Skin of body (tissue), 2 donors: Measurements from ENCODE around the gene RNF31. TPM values are rescaled to one million over a fixed set of nuclear protein-coding genes. Genes with fewer than 3 reads are reported as not detected.
A peak's percentile ranks its signal among the peaks of the same experiment; 100 is the strongest.

Experiments used
- DNase-seq: peaks from one replicate; lab custom pipeline; 2025; lab: John Stamatoyannopoulos, UW
- total RNA-seq: library from RNA; depleted of rRNA; stranded (reverse); fragments of >200 nt; gene quantifications from one replicate; pipeline ENCODE4 v1.2.3, GENCODE V29; 2014

Gene RNF31
- total RNA-seq, 1 donor from 2014 or later = 24.2 TPM

GRCh38 chr14:24159777-24160498 is 12.6 kb downstream of the RNF31 start:
- DNase-seq = no peak

DNA sequence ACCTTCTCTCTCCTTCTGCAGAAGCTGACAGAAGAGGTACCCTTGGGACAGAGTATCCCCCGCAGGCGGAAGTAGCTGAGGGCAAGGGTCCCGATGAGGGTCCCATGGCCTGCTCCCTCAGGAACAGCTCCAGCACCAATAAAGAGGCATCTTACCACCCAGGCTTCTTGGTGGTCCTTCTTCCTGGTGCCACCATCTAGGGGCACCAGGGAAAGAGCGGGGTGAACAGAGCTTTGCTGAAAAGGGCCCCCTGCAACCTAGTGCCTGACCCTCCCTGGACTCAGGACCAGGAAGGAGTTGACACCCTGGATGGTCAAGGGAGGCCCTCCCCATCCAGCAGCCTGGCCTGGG is 13.2 kb downstream of the RNF31 start:
- no peak for DNase-seq

DNA sequence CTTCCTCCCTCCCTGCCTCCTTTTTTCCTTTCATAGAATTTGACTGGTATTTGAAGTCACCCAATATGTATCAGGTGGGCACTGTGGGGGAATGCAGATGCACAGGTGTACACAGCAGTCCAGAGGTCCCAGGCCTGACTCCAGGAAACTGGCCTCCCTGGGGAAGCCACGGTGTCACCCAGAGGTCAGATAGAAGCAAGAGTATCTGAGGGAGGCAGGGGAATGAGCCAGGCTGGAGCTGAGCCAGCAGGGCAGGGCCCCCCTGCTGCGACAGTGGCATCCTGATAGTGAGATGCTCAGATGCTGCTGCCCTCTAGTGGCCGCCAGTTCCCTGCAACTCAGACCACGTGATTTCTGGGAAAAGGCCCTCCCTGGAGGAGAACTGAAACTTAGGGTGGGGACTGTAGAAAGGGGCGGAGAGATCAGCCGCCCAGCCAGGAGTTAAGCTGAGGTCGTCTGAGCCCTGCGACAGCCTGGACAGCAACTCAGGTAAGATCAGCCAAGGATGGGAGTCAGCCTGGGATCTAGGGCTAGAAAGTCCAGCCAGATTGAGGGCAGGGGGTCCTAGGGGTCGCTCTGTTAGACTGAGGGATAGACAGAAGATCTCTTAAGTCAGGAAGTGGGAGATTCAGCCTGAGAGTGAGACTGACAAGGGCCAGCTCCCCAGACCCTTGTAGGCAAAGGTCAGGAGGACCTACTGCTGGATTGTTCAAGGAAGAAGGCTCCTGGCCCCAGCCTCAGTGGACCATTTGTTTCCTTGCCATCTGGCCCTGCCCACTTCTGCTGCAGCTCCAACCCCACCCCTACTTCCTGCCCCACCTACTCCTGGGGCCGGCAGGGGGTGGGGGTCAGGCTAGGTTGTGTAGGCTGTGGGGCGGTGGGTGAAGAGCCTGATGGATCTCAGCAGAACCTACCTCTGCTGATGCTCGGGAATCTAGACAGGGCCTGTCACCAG is 13.8 kb downstream of the RNF31 start, which contains the start of gene IRF9:
TSS of gene IRF9 (plus strand) at position 416 of the 955 bp plus-strand sequence. CDS start 880 bp downstream, outside the sequence.
- peak; percentile 98 for DNase-seq

GRCh38 chr14:24162093-24162492 is 14.8 kb downstream of the RNF31 start:
- DNase-seq = no peak

- no peak for DNase-seq
These were observed 17.3 kb downstream of the RNF31 start for GRCh38 chr14:24164518-24164991.

GRCh38 chr14:24165785-24166184 is 18.5 kb downstream of the RNF31 start:
- DNase-seq = no peak

DNA sequence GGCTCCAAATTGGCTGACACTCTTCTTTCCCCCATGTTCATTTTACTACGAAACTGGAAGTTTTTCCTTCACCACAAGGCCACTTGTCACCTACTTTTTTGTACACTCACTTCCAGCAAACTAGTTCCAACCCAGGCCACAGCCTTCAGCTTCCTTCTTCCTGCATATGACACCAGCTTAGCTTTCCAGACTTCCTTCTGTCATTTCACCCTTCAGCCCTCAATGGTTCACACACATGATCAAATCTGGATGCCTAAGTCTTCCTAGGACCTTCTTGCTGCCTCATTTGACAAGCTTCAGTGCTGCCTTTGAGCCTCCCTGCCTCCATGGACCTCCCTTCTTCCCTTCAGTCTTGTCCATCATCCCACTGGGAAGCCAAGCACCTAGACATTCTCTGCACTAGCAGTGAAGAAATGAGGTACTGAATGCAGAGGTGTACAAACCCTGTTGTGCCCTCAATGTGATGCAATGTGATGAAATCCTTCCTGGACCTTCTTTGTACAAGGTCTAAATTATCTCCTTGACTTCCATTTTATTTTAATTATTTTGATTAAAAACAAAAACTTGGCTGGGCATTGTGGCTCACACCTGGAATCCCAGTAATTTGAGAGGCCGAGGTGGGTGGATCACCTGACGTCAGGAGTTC is 20.3 kb downstream of the RNF31 start:
- no peak for DNase-seq

DNA sequence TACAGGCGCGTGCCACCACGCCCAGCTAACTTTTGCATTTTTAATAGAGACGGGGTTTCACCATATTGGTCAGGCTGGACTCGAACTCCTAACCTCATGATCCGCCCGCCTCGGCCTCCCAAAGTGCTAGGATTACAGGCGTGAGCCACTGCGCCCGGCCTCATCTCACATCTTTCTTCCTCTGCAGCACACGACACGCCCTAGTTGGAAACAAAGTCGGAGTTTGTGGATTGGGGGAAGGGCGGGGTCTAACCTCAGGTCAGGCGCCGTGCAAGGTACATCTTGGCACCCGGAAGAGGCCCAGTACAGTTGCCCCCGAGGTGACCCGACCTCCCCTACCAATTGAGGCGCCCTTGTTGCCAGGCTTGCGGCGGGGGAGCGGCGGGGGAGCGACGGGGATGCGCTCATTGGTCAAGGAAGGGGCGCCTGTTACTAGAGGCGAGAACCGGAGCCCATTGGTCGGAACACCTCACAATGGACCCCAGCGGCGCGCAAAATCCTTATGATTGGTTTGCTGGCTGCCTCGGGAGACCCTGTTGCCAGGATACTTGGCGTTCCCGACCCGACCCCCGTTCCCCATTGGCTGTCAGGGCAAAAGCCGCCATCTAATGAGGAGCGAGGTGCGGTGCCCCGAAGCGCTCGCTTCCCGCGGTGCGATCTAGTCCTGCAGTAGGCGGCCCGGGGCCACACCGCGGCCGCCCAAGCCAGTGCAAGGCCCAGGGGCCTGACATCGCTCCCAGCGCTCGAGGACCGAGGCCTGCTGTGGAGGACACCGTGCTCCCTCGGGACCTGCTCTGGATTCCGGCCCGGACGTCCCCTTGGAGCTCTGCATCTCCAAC is 24.3 kb downstream of the RNF31 start, which contains the start of gene REC8:
TSS of gene REC8 (plus strand) at position 659 of the 839 bp plus-strand sequence. CDS start 473 bp downstream, outside the sequence.
- peak; percentile 87 for DNase-seq

DNA sequence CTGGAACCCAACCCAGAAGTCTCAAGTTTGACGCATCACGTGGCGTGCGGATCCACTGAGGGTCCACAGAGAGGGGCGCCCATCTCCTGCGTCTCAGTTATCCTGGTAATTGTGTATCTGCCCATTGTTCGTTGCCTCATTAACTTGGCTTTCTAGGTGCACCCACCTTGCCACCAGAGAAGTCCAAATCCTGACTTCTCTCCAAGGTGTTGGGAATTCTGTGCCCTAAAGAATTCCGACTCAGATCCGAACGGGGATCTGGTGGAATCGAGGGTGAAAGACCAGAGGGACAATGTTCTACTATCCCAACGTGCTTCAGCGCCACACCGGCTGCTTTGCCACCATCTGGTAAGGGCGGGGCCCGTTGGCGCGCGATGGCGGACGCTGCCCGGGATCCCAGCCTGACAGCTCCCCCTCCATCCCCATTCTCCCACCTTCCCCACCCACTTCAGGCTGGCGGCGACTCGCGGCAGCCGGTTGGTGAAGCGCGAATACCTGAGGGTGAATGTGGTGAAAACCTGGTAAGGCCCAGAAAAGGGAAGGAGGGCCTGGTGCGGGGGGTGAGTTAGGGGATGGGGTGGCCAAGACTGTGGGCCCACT is 25.1 kb downstream of the RNF31 start:
- no peak for DNase-seq

GRCh38 chr14:24172871-24173281 is 25.6 kb downstream of the RNF31 start:
- DNase-seq = no peak

GRCh38 chr14:24176599-24176998 is 29.3 kb downstream of the RNF31 start:
- no peak for DNase-seq

- DNase-seq = no peak
These were observed 29.9 kb downstream of the RNF31 start for GRCh38 chr14:24177041-24177825.

DNA sequence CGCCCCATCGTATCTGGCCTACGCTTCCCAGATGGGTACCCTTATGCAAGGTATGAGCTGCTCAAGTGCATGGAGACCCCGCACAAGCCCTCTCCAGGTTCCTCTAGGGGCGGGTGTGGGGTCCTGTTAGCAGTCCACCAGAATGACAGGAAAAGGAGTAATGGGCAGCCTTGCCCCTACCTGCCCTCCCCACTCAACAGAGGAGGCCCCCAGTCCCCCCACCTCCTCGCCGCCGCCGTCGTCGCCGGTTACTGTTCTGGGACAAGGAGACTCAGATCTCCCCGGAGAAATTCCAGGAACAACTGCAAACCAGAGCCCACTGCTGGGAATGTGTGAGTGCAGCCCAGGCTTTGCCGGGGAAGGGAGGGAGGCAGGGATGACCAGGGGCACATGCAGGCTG is 30.6 kb downstream of the RNF31 start:
- DNase-seq = no peak

- no peak for DNase-seq
These were observed 31.3 kb downstream of the RNF31 start for GRCh38 chr14:24178399-24179178.

DNA sequence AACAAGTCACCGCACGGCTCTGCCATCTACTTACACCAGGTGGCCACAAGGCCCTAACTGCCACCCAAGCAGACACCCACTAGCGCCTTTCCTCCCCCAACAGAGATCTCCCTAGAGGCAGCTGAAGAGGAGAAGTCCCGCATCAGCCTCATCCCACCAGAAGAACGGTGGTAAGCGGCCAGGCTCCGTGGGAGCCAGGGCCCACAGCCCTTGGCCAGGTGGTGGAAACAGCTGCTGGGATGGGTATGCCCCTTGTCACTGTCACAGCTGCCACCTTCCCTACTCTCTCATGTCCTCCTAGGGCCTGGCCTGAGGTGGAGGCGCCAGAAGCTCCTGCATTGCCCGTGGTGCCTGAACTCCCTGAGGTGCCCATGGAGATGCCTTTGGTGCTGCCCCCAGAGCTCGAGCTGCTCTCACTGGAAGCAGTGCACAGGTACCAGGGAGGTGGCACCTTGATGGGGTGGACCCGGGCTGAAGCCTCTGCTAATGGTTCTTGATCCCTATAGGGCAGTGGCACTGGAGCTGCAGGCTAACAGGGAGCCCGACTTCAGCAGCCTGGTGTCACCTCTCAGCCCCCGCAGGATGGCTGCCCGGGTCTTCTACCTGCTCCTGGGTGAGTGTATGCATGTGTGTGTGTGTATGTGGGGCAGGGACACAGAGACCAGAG is 32.1 kb downstream of the RNF31 start:
- no peak for DNase-seq

DNA sequence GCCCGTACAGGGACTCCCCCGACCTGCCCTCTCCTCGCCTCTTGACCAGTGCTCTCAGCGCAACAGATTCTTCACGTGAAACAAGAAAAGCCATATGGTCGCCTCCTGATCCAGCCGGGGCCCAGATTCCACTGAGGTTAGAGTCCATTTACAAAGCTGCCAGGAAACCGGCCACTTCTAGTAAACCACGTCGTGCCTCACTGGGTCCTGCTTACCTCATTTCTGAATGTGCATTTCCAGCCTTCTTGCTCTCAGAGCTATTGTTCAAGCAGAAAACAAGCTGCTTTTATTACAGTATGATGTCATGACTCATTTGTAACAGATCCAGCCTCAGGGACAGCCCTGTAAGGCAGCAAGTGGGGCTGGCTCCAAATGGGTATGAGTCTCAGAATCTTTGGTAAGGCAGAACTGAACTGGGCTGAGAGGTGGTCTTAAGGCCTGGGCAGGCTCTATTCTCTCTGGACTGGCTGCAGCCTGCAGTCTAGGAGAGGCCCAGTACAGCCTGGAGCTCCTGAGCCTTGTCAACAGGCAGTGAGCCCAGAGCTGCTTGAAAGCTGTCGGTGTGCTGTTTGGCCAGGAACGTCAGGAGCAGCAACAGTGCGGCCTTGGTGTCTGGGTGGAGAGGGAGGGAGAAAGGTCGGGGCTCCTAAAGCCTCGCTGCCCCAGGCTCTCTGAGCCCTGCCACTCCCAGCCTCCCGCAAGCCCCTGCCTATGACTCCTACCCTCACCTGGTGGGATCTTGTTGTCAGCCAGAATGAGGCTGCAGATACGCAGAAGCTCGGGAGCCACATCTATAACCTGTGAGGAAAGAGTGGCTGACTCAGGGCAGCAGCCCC is 32.9 kb downstream of the RNF31 start:
- no peak for DNase-seq

- no peak for DNase-seq
These were observed 34.2 kb downstream of the RNF31 start for GRCh38 chr14:24181371-24182077.
